Measurements from ENCODE around the gene STX4.

STX4 gene

GRCh38 chr16:31071861-31072260 lies 38.5 kb downstream of the STX4 start:
- DNase-seq = no peak

GRCh38 chr16:31072540-31073141 lies 39.3 kb downstream of the STX4 start:
- peak in 2 of 5 experiments; percentile 13 to 73 for DNase-seq

GRCh38 chr16:31073142-31073969 lies 40.0 kb downstream of the STX4 start:
- DNase-seq = peak; percentile 78 to 90 (median 84)

GRCh38 chr16:31073970-31074813 lies 40.8 kb downstream of the STX4 start, which contains the start of the genes ZNF646 and ZNF668:
Gene ZNF646, plus strand, starts transcription at chr16:31074422. Its CDS starts 1,903 bp downstream, at chr16:31076325.
Gene ZNF668, minus strand, starts transcription at chr16:31074240. Its CDS starts 9,781 bp downstream, at chr16:31064459.
- peak; percentile 91 to 100 (median 97) for DNase-seq

- DNase-seq = no peak
Measured at GRCh38 chr16:31074814-31075183, 41.4 kb downstream of the STX4 start.

GRCh38 chr16:31076319-31076718 lies 43.0 kb downstream of the STX4 start:
- no peak for DNase-seq

GRCh38 chr16:31077024-31077423 lies 43.7 kb downstream of the STX4 start:
- DNase-seq = no peak

- no peak for DNase-seq
Measured at GRCh38 chr16:31077592-31078396, 44.4 kb downstream of the STX4 start.

- no peak for DNase-seq
Measured at GRCh38 chr16:31078597-31079341, 45.4 kb downstream of the STX4 start.

- DNase-seq = no peak
Measured at GRCh38 chr16:31079342-31079944, 46.1 kb downstream of the STX4 start.

- DNase-seq = no peak
Measured at GRCh38 chr16:31080035-31080629, 46.8 kb downstream of the STX4 start.

- DNase-seq = no peak
Measured at GRCh38 chr16:31080756-31081419, 47.5 kb downstream of the STX4 start.

- DNase-seq = no peak
Measured at GRCh38 chr16:31081428-31082351, 48.3 kb downstream of the STX4 start.

GRCh38 chr16:31082368-31083045 lies 49.1 kb downstream of the STX4 start:
- DNase-seq = no peak

- no peak for DNase-seq
Measured at GRCh38 chr16:31083081-31083480, 49.7 kb downstream of the STX4 start.

GRCh38 chr16:31083556-31083955 lies 50.2 kb downstream of the STX4 start:
- no peak for DNase-seq

- no peak for DNase-seq
Measured at GRCh38 chr16:31083981-31084380, 50.6 kb downstream of the STX4 start.

GRCh38 chr16:31084584-31085302 lies 51.4 kb downstream of the STX4 start:
- DNase-seq = no peak
